Measurements from ENCODE around the gene GORAB. TPM values are rescaled to one million over a fixed set of nuclear protein-coding genes. Genes with fewer than 3 reads are reported as not detected.

Gene GORAB, protein sequence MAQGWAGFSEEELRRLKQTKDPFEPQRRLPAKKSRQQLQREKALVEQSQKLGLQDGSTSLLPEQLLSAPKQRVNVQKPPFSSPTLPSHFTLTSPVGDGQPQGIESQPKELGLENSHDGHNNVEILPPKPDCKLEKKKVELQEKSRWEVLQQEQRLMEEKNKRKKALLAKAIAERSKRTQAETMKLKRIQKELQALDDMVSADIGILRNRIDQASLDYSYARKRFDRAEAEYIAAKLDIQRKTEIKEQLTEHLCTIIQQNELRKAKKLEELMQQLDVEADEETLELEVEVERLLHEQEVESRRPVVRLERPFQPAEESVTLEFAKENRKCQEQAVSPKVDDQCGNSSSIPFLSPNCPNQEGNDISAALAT
- total RNA-seq: 100 to 1,000 TPM in 1 of 5 donors, 10 to 100 TPM in 2, 1 to 10 TPM in 2; 5.5 to 148 (median 11.9) TPM
- polyA plus RNA-seq: 1 to 10 TPM; 3.5 to 7.5 (median 4.0) TPM
- long read RNA-seq, donor 1: 0 reads
- long read RNA-seq, donor 2, transcript GORAB-202 (5 exons, 2,189 nt): major isoform, 5 of 5 reads
- long read RNA-seq, donor 2, partial matches to known transcripts: 0 of 5 reads
- long read RNA-seq, donor 2, other reads (novel, unspliced or antisense): 0 of 5 reads
- long read RNA-seq, donor 3, partial matches to known transcripts: 0 of 1 reads
- long read RNA-seq, donor 3, other reads (novel, unspliced or antisense): 0 of 1 reads
- long read RNA-seq, donor 4: 0 reads
- long read RNA-seq, donor 5, partial matches to known transcripts: 0 of 4 reads
- long read RNA-seq, donor 5, other reads (novel, unspliced or antisense): 0 of 4 reads
- long read RNA-seq, donor 6: 0 reads
- long read RNA-seq, donor 7, partial matches to known transcripts: 0 of 3 reads
- long read RNA-seq, donor 7, other reads (novel, unspliced or antisense): 0 of 3 reads
- long read RNA-seq, donor 8, partial matches to known transcripts: 0 of 1 reads
- long read RNA-seq, donor 8, other reads (novel, unspliced or antisense): 0 of 1 reads
- long read RNA-seq, donor 9, partial matches to known transcripts: 0 of 1 reads
- long read RNA-seq, donor 9, other reads (novel, unspliced or antisense): 0 of 1 reads
- long read RNA-seq, donor 10: 0 reads

DNA sequence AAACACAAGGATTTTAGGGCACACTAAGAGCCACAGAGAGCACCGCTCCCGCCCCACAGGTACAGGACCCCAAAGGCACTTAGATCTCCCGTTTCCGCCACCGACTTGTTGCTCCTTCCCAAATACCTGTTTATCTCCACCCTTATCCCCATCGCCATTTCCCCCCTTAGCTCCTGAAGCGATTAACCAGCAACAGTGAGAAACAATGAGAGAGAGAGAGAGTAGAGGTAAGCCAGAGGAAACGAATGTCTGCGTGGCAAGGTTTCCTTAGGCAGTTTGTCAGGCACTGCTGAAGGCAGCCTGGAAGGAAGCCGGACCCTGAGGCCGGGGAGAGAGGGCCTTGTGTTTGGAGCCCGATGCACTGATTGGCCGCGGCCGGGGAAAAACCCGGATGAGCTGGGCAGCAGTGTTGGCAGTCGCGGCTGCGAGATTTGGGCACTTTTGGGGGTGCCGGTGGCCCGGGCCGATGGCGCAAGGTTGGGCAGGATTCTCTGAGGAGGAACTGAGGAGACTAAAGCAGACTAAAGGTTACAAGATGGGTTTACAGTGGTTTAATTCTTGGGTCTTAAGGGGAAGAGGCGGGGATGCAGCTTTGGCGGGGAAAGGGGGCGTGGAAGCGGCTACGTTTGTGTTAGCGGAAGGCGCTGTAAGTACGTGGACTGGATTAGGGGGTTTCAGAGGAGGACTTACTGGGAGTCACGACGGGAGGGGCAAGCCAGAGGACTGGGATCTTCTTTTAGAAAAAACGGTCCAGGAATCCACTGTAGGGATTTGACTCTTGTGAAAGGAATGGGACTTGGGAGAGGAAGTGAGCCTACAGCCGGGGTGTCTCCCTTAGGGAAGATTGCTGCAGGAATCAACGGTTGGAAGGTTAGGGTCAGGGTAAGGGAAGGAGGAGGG, at the start of gene GORAB:
GORAB (plus strand) TSS at position 409 of the 900 bp plus-strand sequence; CDS start at position 467, 58 bp downstream.
- DNase-seq: peak; percentile 91 to 97
- WGBS, 5 donors: 0 to 1% (median 0%) methylated on average over 36 of the region's 36 CpGs
- H3K9me3 ChIP-seq: no peaks in the 10 kb centered on the region
- TF ChIP-seq EP300 (IDR thresholded peaks at IDR 0.05) (no peak), POLR2A (IDR thresholded peaks at IDR 0.05) (peak in 1 of 4 donors; percentile 45), POLR2AphosphoS5 (IDR thresholded peaks at IDR 0.05) (peak; percentile 45 to 91 (median 84))
- TF ChIP-seq, protein P1, sequence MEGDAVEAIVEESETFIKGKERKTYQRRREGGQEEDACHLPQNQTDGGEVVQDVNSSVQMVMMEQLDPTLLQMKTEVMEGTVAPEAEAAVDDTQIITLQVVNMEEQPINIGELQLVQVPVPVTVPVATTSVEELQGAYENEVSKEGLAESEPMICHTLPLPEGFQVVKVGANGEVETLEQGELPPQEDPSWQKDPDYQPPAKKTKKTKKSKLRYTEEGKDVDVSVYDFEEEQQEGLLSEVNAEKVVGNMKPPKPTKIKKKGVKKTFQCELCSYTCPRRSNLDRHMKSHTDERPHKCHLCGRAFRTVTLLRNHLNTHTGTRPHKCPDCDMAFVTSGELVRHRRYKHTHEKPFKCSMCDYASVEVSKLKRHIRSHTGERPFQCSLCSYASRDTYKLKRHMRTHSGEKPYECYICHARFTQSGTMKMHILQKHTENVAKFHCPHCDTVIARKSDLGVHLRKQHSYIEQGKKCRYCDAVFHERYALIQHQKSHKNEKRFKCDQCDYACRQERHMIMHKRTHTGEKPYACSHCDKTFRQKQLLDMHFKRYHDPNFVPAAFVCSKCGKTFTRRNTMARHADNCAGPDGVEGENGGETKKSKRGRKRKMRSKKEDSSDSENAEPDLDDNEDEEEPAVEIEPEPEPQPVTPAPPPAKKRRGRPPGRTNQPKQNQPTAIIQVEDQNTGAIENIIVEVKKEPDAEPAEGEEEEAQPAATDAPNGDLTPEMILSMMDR (IDR thresholded peaks at IDR 0.05): no peak
- no peaks in the 10 kb centered on the region for H3K36me3 ChIP-seq
- peak within 1 kb of the TSS; percentile 63 to 92 (median 92) for H3K27ac ChIP-seq
- intact Hi-C loops (cut with DNase I; ENCODE audit: low total_unique reads): no loop called here
- H3K27me3 ChIP-seq: no peaks in the 10 kb centered on the region
- H3K4me1 ChIP-seq: peaks cover 13 to 32% (median 21%) of the 10 kb centered on the region in 4 donors
- H3K4me3 ChIP-seq: peak within 1 kb of the TSS; percentile 63 to 78 (median 67)

DNA sequence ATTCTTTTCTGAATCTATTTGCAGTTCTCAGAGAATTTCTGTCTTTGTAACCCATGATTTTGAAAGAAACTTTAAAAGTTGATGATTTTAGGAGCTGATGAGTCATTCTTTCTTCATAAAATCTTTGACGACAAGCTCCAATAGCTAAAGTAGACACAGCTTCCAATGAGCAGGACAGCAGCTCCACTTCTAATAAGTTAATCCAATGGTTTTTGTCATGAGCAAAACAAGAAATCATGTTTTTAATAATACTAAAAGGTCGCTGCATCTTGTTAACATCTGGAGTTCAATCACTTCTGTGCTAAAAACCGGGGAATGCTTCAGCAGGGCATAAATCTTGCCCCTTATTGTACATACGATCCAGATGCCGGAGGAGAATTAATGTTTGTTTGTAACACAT, 48.9 kb upstream of the GORAB start:
- 49 to 68% (median 61%) methylated on average over 5 of the region's 5 CpGs for WGBS, 5 donors
- H3K27ac ChIP-seq: no peak overlapping the region

DNA sequence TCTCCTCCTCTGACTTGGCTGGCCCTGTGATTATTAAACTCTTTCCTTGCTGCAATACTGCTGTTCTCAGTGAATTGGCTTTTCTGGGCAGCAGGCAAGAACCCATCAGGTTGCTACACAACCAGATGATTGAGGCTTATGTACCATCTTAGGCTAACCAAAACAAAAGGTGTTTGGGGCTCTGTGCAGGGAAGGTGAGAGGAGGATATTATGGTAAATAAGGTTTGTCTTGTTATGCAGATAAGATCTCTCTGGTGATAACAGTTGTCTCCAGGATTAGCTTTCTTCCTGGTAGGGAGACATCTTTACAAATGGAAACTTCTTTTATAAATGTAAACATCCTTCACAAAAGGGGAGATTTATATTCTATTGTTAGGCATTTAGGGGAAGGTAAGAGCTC, 44.5 kb upstream of the GORAB start:
- Histone ChIP-seq H3K4me3 (no peak overlapping the region), H3K36me3 (no peaks in the 10 kb centered on the region), H3K27ac (no peak overlapping the region), H3K4me1 (no peaks in the 10 kb centered on the region), H3K9me3 (no peaks in the 10 kb centered on the region), H3K27me3 (no peaks in the 10 kb centered on the region)
- TF ChIP-seq EP300 (IDR thresholded peaks at IDR 0.05) (no peak), POLR2AphosphoS5 (IDR thresholded peaks at IDR 0.05) (no peak), POLR2A (IDR thresholded peaks at IDR 0.05) (no peak)
- TF ChIP-seq, protein P1 (IDR thresholded peaks at IDR 0.05): no peak
- intact Hi-C loops (cut with DNase I; ENCODE audit: low total_unique reads): no loop called here
- no peak for DNase-seq

More for the DNA sequence above, 48.9 kb upstream of the GORAB start:
- H3K27me3 ChIP-seq: no peaks in the 10 kb centered on the region
- H3K4me1 ChIP-seq: no peaks in the 10 kb centered on the region
- DNase-seq: no peak
- TF ChIP-seq EP300 (IDR thresholded peaks at IDR 0.05) (no peak), POLR2AphosphoS5 (IDR thresholded peaks at IDR 0.05) (no peak)
- H3K4me3 ChIP-seq: no peak overlapping the region
- no peaks in the 10 kb centered on the region for H3K9me3 ChIP-seq
- no peaks in the 10 kb centered on the region for H3K36me3 ChIP-seq
- intact Hi-C loops (cut with DNase I; ENCODE audit: low total_unique reads): no loop called here

DNA sequence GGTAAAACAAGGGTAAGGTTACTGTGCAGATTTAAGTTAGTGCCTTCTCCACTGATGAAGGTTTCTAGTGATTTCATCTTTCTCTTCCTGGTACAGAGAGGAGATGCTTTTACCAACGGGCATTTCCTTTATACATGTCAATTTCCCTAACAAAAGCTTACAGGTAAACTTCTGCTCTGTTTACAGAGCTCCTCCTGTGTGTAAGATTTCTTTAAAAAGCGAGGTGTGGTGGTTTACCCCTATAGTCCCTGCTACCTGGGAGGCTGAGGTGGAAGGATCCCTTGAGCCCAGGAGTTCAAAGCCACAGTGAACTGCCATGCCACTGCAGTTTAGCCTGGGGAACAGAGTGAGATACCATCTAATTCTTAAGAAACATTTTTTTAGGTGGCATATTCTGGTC, 40.7 kb upstream of the GORAB start:
- Histone ChIP-seq H3K9me3 (no peaks in the 10 kb centered on the region), H3K36me3 (no peaks in the 10 kb centered on the region), H3K27me3 (no peaks in the 10 kb centered on the region), H3K27ac (no peak overlapping the region), H3K4me1 (no peaks in the 10 kb centered on the region), H3K4me3 (no peak overlapping the region)
- DNase-seq: no peak
- 40 to 72% (median 44%) methylated on average over 2 of the region's 2 CpGs for WGBS, 5 donors
- intact Hi-C loops (cut with DNase I; ENCODE audit: low total_unique reads): no loop called here
- TF ChIP-seq EP300 (IDR thresholded peaks at IDR 0.05) (no peak), POLR2AphosphoS5 (IDR thresholded peaks at IDR 0.05) (no peak), POLR2A (IDR thresholded peaks at IDR 0.05) (no peak)
- TF ChIP-seq, protein P1 (IDR thresholded peaks at IDR 0.05): no peak
